ENCODE measurements around the gene RNU7-1. TPM values are rescaled to one million over a fixed set of nuclear protein-coding genes. Genes with fewer than 3 reads are reported as not detected.
A peak's percentile ranks its signal among the peaks of the same experiment; 100 is the strongest.

RNU7-1 gene
- total and polyA plus RNA-seq, 2 experiments from 2014 or later: not detected

GRCh38 chr12:6925239-6925539 is 18.4 kb upstream of the RNU7-1 start:
- peaks cover 15% of the 10 kb centered on the region for H4K20me1 ChIP-seq (ENCODE audit: insufficient read depth, poor library complexity, severe bottlenecking)
- H3K79me2 ChIP-seq: peaks cover 33% of the 10 kb centered on the region
- H3K9me3 ChIP-seq (ENCODE audit: low read depth): no peaks in the 10 kb centered on the region
- no peak for DNase-seq (ENCODE audit: low spot score)
- 55% methylated on average over 1 of the region's 1 CpG for WGBS (ENCODE audit: low lambda C conversion rate, missing lambda C conversion rate)
- peak overlapping the region; percentile 99 for H3K27ac ChIP-seq
- no peaks in the 10 kb centered on the region for H3K36me3 ChIP-seq (replicated peaks; ENCODE audit: insufficient read depth, low read depth)
- H3K9me2 ChIP-seq (replicated peaks; ENCODE audit: insufficient read depth): no peaks in the 10 kb centered on the region
- H3K4me2 ChIP-seq: peak overlapping the region; percentile 76
- H3K4me3 ChIP-seq: no peak overlapping the region
- H3K4me1 ChIP-seq (ENCODE audit: insufficient read depth): peaks cover 37% of the 10 kb centered on the region
- H2AFZ ChIP-seq: no peak overlapping the region
- H3K27me3 ChIP-seq: no peaks in the 10 kb centered on the region
- TF ChIP-seq EZH2 (IDR thresholded peaks at IDR 0.05; ENCODE audit: borderline replicate concordance) (no peak), EZH2phosphoT487 (IDR thresholded peaks at IDR 0.05; ENCODE audit: low read depth, severe bottlenecking, unreplicated experiment) (no peak), CTCF (IDR thresholded peaks at IDR 0.05; ENCODE audit: poor library complexity) (no peak)

DNA sequence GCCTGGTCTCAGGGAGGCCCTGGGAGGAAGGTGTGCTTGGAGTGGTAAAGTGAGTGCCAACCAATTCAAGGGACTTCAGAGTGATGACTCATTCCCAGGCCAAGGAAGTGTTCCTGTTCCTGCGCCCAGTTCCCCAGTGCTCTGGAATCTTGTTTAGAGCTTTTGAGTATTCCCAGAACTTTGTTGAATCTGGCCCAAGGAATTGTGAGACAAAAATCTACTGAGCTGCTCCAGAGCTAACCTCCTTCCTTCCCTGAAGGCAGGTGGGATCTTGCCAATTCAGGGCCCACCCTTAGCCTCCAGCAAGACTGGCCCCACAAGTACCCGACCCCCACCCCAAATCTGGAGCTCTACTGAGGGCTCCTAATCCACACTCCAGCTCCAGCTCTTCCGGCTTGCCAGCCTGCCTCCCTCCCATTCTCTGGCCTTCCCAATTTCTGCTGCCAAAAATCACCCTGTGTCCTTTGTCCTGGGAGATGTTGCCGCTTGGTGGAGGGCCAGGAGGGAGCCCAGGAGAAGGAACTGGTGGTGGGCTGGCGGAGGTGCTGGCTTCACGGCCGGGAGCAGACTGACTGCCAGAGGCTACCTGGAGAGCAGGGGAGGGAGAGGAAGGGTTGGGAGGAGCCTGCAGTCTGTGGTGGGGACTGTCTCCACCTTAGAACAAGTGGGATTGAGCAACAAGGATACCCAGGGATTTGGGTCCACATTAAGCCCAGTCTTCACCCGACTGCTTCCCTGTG is 17.9 kb upstream of the RNU7-1 start:
- H3K4me1 ChIP-seq (ENCODE audit: insufficient read depth): peaks cover 41% of the 10 kb centered on the region
- H4K20me1 ChIP-seq (ENCODE audit: insufficient read depth, poor library complexity, severe bottlenecking): peaks cover 21% of the 10 kb centered on the region
- H3K9me2 ChIP-seq (replicated peaks; ENCODE audit: insufficient read depth): no peaks in the 10 kb centered on the region
- peak; percentile 82 for DNase-seq (ENCODE audit: low spot score)
- no peaks in the 10 kb centered on the region for H3K9me3 ChIP-seq (ENCODE audit: low read depth)
- H3K79me2 ChIP-seq: peaks cover 38% of the 10 kb centered on the region
- peak overlapping the region; percentile 20 for H2AFZ ChIP-seq
- H3K36me3 ChIP-seq (replicated peaks; ENCODE audit: insufficient read depth, low read depth): no peaks in the 10 kb centered on the region
- whole genome bisulfite sequencing (ENCODE audit: low lambda C conversion rate, missing lambda C conversion rate): 18% methylated on average over 8 of the region's 8 CpGs
- peak overlapping the region; percentile 99 for H3K27ac ChIP-seq
- peak overlapping the region; percentile 76 for H3K4me2 ChIP-seq
- H3K27me3 ChIP-seq: no peaks in the 10 kb centered on the region
- TF ChIP-seq EZH2phosphoT487 (IDR thresholded peaks at IDR 0.05; ENCODE audit: low read depth, severe bottlenecking, unreplicated experiment): no peak
- TF ChIP-seq CTCF (IDR thresholded peaks at IDR 0.05; ENCODE audit: poor library complexity): no peak
- no peak for TF ChIP-seq EZH2 (IDR thresholded peaks at IDR 0.05; ENCODE audit: borderline replicate concordance)
- H3K4me3 ChIP-seq: no peak overlapping the region

- peaks cover 39% of the 10 kb centered on the region for H4K20me1 ChIP-seq (ENCODE audit: insufficient read depth, poor library complexity, severe bottlenecking)
- no peaks in the 10 kb centered on the region for H3K9me2 ChIP-seq (replicated peaks; ENCODE audit: insufficient read depth)
- peaks cover 52% of the 10 kb centered on the region for H3K4me1 ChIP-seq (ENCODE audit: insufficient read depth)
- H3K79me2 ChIP-seq: peaks cover 56% of the 10 kb centered on the region
- DNase-seq (ENCODE audit: low spot score): peak; percentile 92
- peak within 1 kb of the TSS; percentile 96 for H3K4me3 ChIP-seq
- no peak for TF ChIP-seq EZH2phosphoT487 (IDR thresholded peaks at IDR 0.05; ENCODE audit: low read depth, severe bottlenecking, unreplicated experiment)
- TF ChIP-seq EZH2 (IDR thresholded peaks at IDR 0.05; ENCODE audit: borderline replicate concordance): no peak
- TF ChIP-seq CTCF (IDR thresholded peaks at IDR 0.05; ENCODE audit: poor library complexity): no peak
- H3K36me3 ChIP-seq (replicated peaks; ENCODE audit: insufficient read depth, low read depth): no peaks in the 10 kb centered on the region
- peak within 1 kb of the TSS; percentile 99 for H3K27ac ChIP-seq
- peak within 1 kb of the TSS; percentile 91 for H3K4me2 ChIP-seq
- no peaks in the 10 kb centered on the region for H3K27me3 ChIP-seq
- no CpG with 5 or more reads among the region's 66 CpGs for WGBS (ENCODE audit: low lambda C conversion rate, missing lambda C conversion rate)
- H2AFZ ChIP-seq: peak within 1 kb of the TSS; percentile 63
- no peaks in the 10 kb centered on the region for H3K9me3 ChIP-seq (ENCODE audit: low read depth)
These were observed 16.1 kb upstream of the RNU7-1 start, which contains the start of gene ATN1 for GRCh38 chr12:6927379-6928021. Gene ATN1 (plus strand): TSS chr12:6927959. CDS start chr12:6934002, 6,043 bp downstream.

Data from hepatocyte (in vitro differentiated cells).